Endothelial cell of umbilical vein (primary cell): ENCODE data around the gene OR52E5. TPM values are rescaled to one million over a fixed set of nuclear protein-coding genes. Genes with fewer than 3 reads are reported as not detected.

Experiments used
- BruUV-seq: library from RNA; stranded (reverse); fragments of 400-500 nt; replicated peaks from 2 replicates; lab custom pipeline; 2021; lab: Mats Ljungman, UMichigan
- CTCF ChIA-PET: fragments of 300-600, 350-600 bp; sonication (Branson Sonifier 250); formaldehyde crosslinking; loops from one replicate; lab custom pipeline; 2021; ENCODE audit warnings: antibody characterized with exemption, inconsistent platforms; lab: Charles Lee
- POLR2A ChIA-PET: fragments of 300-600, 350-600 bp; sonication (Branson Sonifier 250); formaldehyde crosslinking; loops from one replicate; lab custom pipeline; 2021; ENCODE audit warnings: antibody characterized with exemption, inconsistent platforms; lab: Charles Lee
- DNase-seq: peaks from one replicate; pipeline ENCODE4 v3.0.0-alpha.2; 2011; ENCODE audit warnings: low read depth, low spot score
- FAIRE-seq: peaks from 2 replicates; lab custom pipeline; 2011; peaks lifted over from hg19 to GRCh38; lab: Jason Lieb, UNC
- H2AFZ ChIP-seq: 2 replicates; pipeline ENCODE4 v1.6.0; 2012; ENCODE audit warnings: low read depth, low read length, control low read depth, inconsistent platforms
- H3K27ac ChIP-seq: 2 replicates; pipeline ENCODE4 v1.5.1; 2011; ENCODE audit warnings: low read depth, mild to moderate bottlenecking, control low read depth, low read length, moderate library complexity; ENCODE audit not compliant: insufficient read depth
- H3K27me3 ChIP-seq, 2 experiments: 2 replicates each; pipeline versions ENCODE4 v1.6.0 to v1.6.1; 2011; ENCODE audit warnings: low read length in 2 of 2, mixed read lengths in 1 of 2; ENCODE audit not compliant: control insufficient read depth in 2 of 2, insufficient read depth in 2 of 2
- H3K36me3 ChIP-seq, 2 experiments: 2 replicates in 1 of 2; 3 replicates in 1 of 2; pipeline ENCODE4 v1.5.1; 2011; ENCODE audit warnings: low read length in 2 of 2, mild to moderate bottlenecking in 1 of 2, moderate library complexity in 1 of 2; ENCODE audit not compliant: control insufficient read depth in 2 of 2, insufficient read depth in 2 of 2; ENCODE audit errors: extremely low read depth in 1 of 2
- H3K4me1 ChIP-seq: 3 replicates; pipeline ENCODE4 v1.5.1; 2011; ENCODE audit warnings: mild to moderate bottlenecking, low read length; ENCODE audit not compliant: control insufficient read depth, insufficient read depth; ENCODE audit errors: extremely low read depth
- H3K4me2 ChIP-seq: 2 replicates; pipeline ENCODE4 v1.6.1; 2011; ENCODE audit warnings: low read length, control low read depth, mixed read lengths; ENCODE audit not compliant: insufficient read depth
- H3K4me3 ChIP-seq, 3 experiments: fragments of 200-600 bp in 1 of 3; sonication (generic), shearing (Covaris generic) in 1 of 3; replicated peaks in 1 of 3; 2 replicates each; pipeline ENCODE4 v1.5.1; 2011 to 2016; ENCODE audit warnings: control low read depth in 3 of 3, low read length in 3 of 3, mild to moderate bottlenecking in 2 of 3, inconsistent platforms in 1 of 3, low read depth in 1 of 3, moderate library complexity in 1 of 3; ENCODE audit not compliant: insufficient read depth in 1 of 3
- H3K79me2 ChIP-seq: 2 replicates; pipeline ENCODE4 v1.6.0; 2012; ENCODE audit warnings: low read length, inconsistent platforms; ENCODE audit not compliant: control insufficient read depth, insufficient read depth
- H3K9ac ChIP-seq: replicated peaks from 2 replicates; pipeline ENCODE3; 2011; ENCODE audit warnings: low read length, control low read depth; ENCODE audit not compliant: insufficient read depth; ENCODE audit errors: extremely low read depth
- H3K9me1 ChIP-seq: replicated peaks from 3 replicates; pipeline ENCODE4 v1.6.0; 2011; ENCODE audit warnings: mild to moderate bottlenecking, low read length; ENCODE audit not compliant: control insufficient read depth, insufficient read depth; ENCODE audit errors: extremely low read depth
- H3K9me3 ChIP-seq: replicated peaks from 2 replicates; pipeline ENCODE4 v1.5.1; 2012; ENCODE audit warnings: low read length, inconsistent platforms; ENCODE audit not compliant: control insufficient read depth, insufficient read depth
- H4K20me1 ChIP-seq: replicated peaks from 2 replicates; pipeline ENCODE3; 2011; ENCODE audit warnings: mild to moderate bottlenecking, low read length; ENCODE audit not compliant: control insufficient read depth, insufficient read depth; ENCODE audit errors: extremely low read depth
- CTCF ChIP-seq, 2 donors: IDR thresholded peaks; 1 replicate in 1 of 2; 2 replicates in 1 of 2; pipeline ENCODE4 v1.5.1; 2011; ENCODE audit warnings: low read length in 2 of 2, mild to moderate bottlenecking in 2 of 2, moderate library complexity in 2 of 2, control low read depth in 1 of 2, inconsistent platforms in 1 of 2, low read depth in 1 of 2; ENCODE audit not compliant: insufficient read depth in 1 of 2; ENCODE audit errors: extremely low read depth in 1 of 2
- EZH2 ChIP-seq: IDR thresholded peaks from 2 replicates; pipeline ENCODE4 v1.6.1; 2012; ENCODE audit warnings: borderline replicate concordance, low read depth, mild to moderate bottlenecking, moderate library complexity, low read length, inconsistent platforms; ENCODE audit not compliant: severe bottlenecking
- FOS ChIP-seq: IDR thresholded peaks from 2 replicates; pipeline ENCODE4 v1.6.1; 2011; ENCODE audit warnings: mild to moderate bottlenecking, low read length, moderate library complexity, borderline replicate concordance; ENCODE audit not compliant: insufficient read depth
- GATA2 ChIP-seq: IDR thresholded peaks from 2 replicates; pipeline ENCODE4 v1.7.0; 2011; ENCODE audit warnings: low read depth, mild to moderate bottlenecking, moderate library complexity, mixed read lengths, low read length; ENCODE audit not compliant: insufficient read length, insufficient read depth
- JUN ChIP-seq: IDR thresholded peaks from 2 replicates; pipeline ENCODE4 v1.6.1; 2011; ENCODE audit warnings: borderline replicate concordance, low read depth; ENCODE audit not compliant: insufficient read length, insufficient read depth
- MYC ChIP-seq: IDR thresholded peaks from one replicate; pipeline ENCODE4 v1.6.1; 2011; ENCODE audit warnings: mild to moderate bottlenecking, low read depth, low read length
- POLR2A ChIP-seq: IDR thresholded peaks from 2 replicates; pipeline ENCODE4 v1.6.1; 2012; ENCODE audit warnings: low read depth, mild to moderate bottlenecking, control low read depth, low read length
- POLR2AphosphoS5 ChIP-seq: IDR thresholded peaks from 2 replicates; pipeline ENCODE4 v1.6.1; 2012; ENCODE audit warnings: low read depth, mild to moderate bottlenecking, control low read depth, low read length, moderate library complexity; ENCODE audit not compliant: insufficient read depth
- dilution Hi-C: fragments of 300-500 bp; cut with MboI; formaldehyde crosslinking; loops from one replicate; pipeline ENCODE4 v1.15.0; 2019; ENCODE audit warnings: low sequenced_read_pairs; ENCODE audit not compliant: extremely low pct_ligation_motif_present
- intact Hi-C: fragments of 100-400 bp; cut with micrococcal nuclease; formaldehyde crosslinking; loops from one replicate; pipeline ENCODE4 v1.10.0; 2022
- polyA plus RNA-seq, 4 experiments: library from polyadenylated mRNA; depleted of rRNA in 3 of 4; stranded (reverse) in 3 of 4; unstranded in 1 of 4; fragments of >200 nt; gene quantifications; 2 replicates each; pipeline versions ENCODE4 v1.2.1 to v1.2.3, GENCODE V29; 2011 to 2012; ENCODE audit warnings: missing spikeins in 1 of 4
- total RNA-seq: library from RNA; stranded (reverse); gene quantifications from 2 replicates; pipeline ENCODE4 v1.2.3, GENCODE V29; 2021
- TF ChIP-seq, protein P1 (sequence below): IDR thresholded peaks from 2 replicates; pipeline ENCODE4 v1.6.1; 2011; ENCODE audit not compliant: insufficient read depth, insufficient read length

The OR52E5 gene
- total and polyA plus RNA-seq, 2 donors (not counting 3 experiments of a cell fraction or from before 2014, with no cell fraction given): not detected

DNA sequence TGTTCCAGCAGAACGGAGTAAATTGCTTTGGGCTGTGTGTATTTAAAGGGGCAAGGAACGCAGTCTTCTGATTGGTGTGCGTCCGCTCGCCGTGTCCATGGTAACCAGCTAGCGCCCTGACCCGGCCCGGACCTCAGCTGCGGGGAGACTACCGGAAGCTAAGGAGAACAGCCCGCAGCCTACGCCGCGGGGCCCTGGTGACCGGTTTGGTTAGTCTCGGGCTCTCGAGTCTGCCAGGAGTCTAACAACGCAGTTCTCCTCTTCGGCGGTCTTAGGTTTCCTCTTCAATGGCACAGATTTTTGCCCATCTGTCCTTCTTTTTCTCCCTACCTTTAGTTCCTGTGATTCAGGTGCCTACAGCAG, 45.6 kb downstream of the OR52E5 start:
- dilution Hi-C loops: no loop called here

More for the DNA sequence above, 45.6 kb downstream of the OR52E5 start:
- Histone ChIP-seq H3K4me2 (no peak overlapping the region), H3K4me1 (no peaks in the 10 kb centered on the region), H3K27me3 (no peaks in the 10 kb centered on the region), H2AFZ (no peak overlapping the region), H3K9ac (no peak overlapping the region), H3K79me2 (no peaks in the 10 kb centered on the region), H3K36me3 (no peaks in the 10 kb centered on the region), H3K27ac (no peak overlapping the region), H3K4me3 (no peak overlapping the region), H3K9me1 (no peaks in the 10 kb centered on the region), H3K9me3 (no peaks in the 10 kb centered on the region), H4K20me1 (no peaks in the 10 kb centered on the region)
- FAIRE-seq (no peak), DNase-seq (no peak)
- ChIA-PET POLR2A (no interaction called here), CTCF (no interaction called here)
- intact Hi-C loops: no loop called here
- TF ChIP-seq MYC (no peak), POLR2AphosphoS5 (no peak), JUN (no peak), EZH2 (no peak), CTCF (IDR thresholded peaks at IDR 0.05; ENCODE audit: extremely low read depth in 1 of 2, insufficient read depth in 1 of 2, low read depth in 1 of 2, low read length in 2 of 2) (no peak), FOS (no peak), POLR2A (no peak), GATA2 (no peak)
- TF ChIP-seq, protein P1, sequence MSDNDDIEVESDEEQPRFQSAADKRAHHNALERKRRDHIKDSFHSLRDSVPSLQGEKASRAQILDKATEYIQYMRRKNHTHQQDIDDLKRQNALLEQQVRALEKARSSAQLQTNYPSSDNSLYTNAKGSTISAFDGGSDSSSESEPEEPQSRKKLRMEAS: no peak
- no TSS peak for BruUV-seq
